ENCODE measurements around the gene DGCR2.

DGCR2 gene

DNA sequence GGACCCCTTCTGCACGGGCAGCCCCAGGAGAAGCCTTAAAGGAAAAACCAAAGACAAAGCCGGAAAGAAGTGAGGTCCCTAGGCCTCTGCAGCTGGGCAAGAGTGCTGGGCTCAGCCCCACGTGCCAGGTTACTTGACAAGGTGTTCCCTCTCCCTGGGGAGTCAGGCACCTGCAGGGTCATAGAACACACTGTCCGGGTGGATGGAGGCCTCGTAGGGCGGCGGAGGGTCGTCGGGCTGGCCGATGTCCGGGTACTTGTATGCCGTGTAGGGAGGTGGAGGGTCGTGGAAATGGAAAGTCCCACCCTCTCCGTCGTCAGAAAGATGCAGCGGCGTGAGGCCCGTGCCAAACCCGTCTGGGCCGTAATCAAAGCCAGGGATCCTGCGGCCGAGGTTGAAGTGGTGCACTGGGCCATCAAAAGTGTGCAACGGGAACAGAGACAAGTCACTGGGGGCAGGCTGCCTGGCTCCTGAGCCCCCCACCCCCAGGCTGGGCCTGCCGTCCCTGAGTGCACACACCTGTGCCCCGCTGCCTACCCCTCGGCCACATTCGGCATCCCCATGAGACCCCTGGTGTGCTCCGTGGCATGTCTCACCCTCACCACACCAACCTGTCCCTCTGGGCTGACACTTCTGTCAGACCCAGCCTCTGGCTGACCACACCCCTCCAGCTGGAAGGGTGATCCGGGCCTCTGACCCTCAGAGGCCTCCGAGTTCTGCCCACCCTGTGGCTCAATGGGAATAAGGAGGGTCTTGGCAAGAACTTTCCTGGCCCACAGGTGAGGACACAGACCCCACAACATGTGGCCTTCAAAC lies 81.1 kb downstream of the DGCR2 start:
- TF ChIP-seq EP300 (IDR thresholded peaks at IDR 0.05; ENCODE audit: borderline replicate concordance) (no peak), TCF12 (IDR thresholded peaks at IDR 0.05; ENCODE audit: low read depth) (no peak), TAF1 (IDR thresholded peaks at IDR 0.05; ENCODE audit: low read depth) (no peak), NFIC (IDR thresholded peaks at IDR 0.05) (no peak), YY1 (IDR thresholded peaks at IDR 0.05; ENCODE audit: low read depth) (no peak), CREB1 (IDR thresholded peaks at IDR 0.05; ENCODE audit: low read depth) (no peak), TEAD4 (IDR thresholded peaks at IDR 0.05) (no peak), CEBPB (IDR thresholded peaks at IDR 0.05) (no peak), ZBTB7A (IDR thresholded peaks at IDR 0.05; ENCODE audit: low read depth) (no peak), RAD21 (IDR thresholded peaks at IDR 0.05; ENCODE audit: low read depth) (no peak), EGR1 (IDR thresholded peaks at IDR 0.05) (no peak), FOXM1 (IDR thresholded peaks at IDR 0.05; ENCODE audit: borderline replicate concordance, low read depth) (no peak)
- TF ChIP-seq, protein P1, sequence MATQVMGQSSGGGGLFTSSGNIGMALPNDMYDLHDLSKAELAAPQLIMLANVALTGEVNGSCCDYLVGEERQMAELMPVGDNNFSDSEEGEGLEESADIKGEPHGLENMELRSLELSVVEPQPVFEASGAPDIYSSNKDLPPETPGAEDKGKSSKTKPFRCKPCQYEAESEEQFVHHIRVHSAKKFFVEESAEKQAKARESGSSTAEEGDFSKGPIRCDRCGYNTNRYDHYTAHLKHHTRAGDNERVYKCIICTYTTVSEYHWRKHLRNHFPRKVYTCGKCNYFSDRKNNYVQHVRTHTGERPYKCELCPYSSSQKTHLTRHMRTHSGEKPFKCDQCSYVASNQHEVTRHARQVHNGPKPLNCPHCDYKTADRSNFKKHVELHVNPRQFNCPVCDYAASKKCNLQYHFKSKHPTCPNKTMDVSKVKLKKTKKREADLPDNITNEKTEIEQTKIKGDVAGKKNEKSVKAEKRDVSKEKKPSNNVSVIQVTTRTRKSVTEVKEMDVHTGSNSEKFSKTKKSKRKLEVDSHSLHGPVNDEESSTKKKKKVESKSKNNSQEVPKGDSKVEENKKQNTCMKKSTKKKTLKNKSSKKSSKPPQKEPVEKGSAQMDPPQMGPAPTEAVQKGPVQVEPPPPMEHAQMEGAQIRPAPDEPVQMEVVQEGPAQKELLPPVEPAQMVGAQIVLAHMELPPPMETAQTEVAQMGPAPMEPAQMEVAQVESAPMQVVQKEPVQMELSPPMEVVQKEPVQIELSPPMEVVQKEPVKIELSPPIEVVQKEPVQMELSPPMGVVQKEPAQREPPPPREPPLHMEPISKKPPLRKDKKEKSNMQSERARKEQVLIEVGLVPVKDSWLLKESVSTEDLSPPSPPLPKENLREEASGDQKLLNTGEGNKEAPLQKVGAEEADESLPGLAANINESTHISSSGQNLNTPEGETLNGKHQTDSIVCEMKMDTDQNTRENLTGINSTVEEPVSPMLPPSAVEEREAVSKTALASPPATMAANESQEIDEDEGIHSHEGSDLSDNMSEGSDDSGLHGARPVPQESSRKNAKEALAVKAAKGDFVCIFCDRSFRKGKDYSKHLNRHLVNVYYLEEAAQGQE (IDR thresholded peaks at IDR 0.05; ENCODE audit: low read depth) = no peak
- TF ChIP-seq, protein P2, sequence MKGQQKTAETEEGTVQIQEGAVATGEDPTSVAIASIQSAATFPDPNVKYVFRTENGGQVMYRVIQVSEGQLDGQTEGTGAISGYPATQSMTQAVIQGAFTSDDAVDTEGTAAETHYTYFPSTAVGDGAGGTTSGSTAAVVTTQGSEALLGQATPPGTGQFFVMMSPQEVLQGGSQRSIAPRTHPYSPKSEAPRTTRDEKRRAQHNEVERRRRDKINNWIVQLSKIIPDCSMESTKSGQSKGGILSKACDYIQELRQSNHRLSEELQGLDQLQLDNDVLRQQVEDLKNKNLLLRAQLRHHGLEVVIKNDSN (IDR thresholded peaks at IDR 0.05) = no peak
- TF ChIP-seq, protein P3, sequence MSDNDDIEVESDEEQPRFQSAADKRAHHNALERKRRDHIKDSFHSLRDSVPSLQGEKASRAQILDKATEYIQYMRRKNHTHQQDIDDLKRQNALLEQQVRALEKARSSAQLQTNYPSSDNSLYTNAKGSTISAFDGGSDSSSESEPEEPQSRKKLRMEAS (IDR thresholded peaks at IDR 0.05) = no peak

DNA sequence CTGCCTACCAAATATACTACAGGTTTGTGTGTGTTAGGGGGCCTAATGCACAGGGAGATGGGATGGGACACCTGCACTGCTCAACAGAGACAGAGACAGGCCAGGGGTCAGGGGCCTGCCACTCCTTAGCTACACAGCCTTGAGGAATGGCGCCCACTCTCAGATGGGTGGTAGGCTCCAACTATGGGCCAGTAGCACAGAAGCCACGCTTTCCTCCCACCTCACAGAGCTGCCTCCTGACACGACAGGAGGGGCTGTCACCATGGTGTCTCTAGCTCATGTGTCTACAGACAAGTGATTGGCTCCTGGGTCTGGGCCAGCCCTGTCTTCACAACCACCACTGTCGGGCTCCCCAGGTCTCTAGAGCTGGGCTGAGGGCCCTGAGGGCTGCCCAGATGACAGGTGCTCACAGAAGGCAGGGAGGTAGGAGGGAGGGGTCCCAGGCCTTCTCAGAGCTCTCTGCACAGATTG lies 81.8 kb downstream of the DGCR2 start:
- no peak for TF ChIP-seq CEBPB (IDR thresholded peaks at IDR 0.05)
- no peak for TF ChIP-seq TEAD4 (IDR thresholded peaks at IDR 0.05)
- no peak for TF ChIP-seq TAF1 (IDR thresholded peaks at IDR 0.05; ENCODE audit: low read depth)
- TF ChIP-seq, protein P1 (IDR thresholded peaks at IDR 0.05; ENCODE audit: low read depth) = no peak
- TF ChIP-seq, protein P2 (IDR thresholded peaks at IDR 0.05) = no peak
- no peak for TF ChIP-seq EP300 (IDR thresholded peaks at IDR 0.05; ENCODE audit: borderline replicate concordance)
- TF ChIP-seq YY1 (IDR thresholded peaks at IDR 0.05; ENCODE audit: low read depth) = no peak
- TF ChIP-seq FOXM1 (IDR thresholded peaks at IDR 0.05; ENCODE audit: borderline replicate concordance, low read depth) = no peak
- TF ChIP-seq RAD21 (IDR thresholded peaks at IDR 0.05; ENCODE audit: low read depth) = no peak
- TF ChIP-seq NFIC (IDR thresholded peaks at IDR 0.05) = no peak
- no peak for TF ChIP-seq EGR1 (IDR thresholded peaks at IDR 0.05)
- no peak for TF ChIP-seq ZBTB7A (IDR thresholded peaks at IDR 0.05; ENCODE audit: low read depth)
- TF ChIP-seq CREB1 (IDR thresholded peaks at IDR 0.05; ENCODE audit: low read depth) = no peak
- TF ChIP-seq, protein P3 (IDR thresholded peaks at IDR 0.05) = no peak
- TF ChIP-seq TCF12 (IDR thresholded peaks at IDR 0.05; ENCODE audit: low read depth) = no peak

DNA sequence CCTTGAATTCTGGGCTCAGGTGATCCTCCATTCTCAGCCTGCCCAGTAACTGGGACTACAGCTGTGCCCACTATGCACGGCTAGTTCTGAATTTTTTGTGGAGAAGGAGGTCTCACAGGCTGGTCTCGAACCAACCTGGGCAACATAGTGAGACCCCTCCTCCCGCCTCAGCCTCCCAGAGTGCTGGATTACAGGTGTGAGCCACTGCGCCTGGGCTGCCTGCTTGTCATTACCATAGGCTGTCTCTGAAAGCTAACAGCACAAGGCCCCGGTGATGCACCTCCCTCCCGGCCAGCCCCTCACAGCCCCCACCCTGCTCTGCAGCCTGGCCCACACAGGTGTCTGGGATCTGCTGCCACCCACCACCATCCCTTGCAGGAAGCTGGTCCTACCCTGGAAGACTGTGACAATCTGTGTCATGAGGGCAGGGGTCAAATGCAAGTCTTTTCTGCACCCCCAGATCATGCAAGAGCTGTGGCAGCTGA lies 82.4 kb downstream of the DGCR2 start:
- TF ChIP-seq YY1 (IDR thresholded peaks at IDR 0.05; ENCODE audit: low read depth) (no peak), ZBTB7A (IDR thresholded peaks at IDR 0.05; ENCODE audit: low read depth) (no peak), CEBPB (IDR thresholded peaks at IDR 0.05) (no peak), RAD21 (IDR thresholded peaks at IDR 0.05; ENCODE audit: low read depth) (no peak)

DNA sequence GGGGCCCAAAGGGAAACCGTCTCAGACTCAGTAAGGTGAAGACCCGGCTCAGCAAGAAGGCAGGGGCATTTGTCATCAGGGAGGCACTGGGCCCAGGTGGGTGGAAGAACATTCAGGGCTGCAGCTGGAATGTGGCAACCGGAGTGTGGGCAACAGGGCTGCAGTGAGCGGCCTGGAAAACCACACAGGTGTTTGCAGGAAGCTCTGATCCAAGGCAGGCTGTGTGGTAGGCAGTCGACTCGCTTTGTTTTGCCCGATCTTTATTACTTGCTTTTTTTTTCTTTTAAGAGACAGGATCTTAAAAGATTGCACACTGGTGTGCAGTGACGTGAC lies 82.8 kb downstream of the DGCR2 start:
- TF ChIP-seq NFIC (IDR thresholded peaks at IDR 0.05) = no peak
- no peak for TF ChIP-seq CEBPB (IDR thresholded peaks at IDR 0.05)
- TF ChIP-seq FOXM1 (IDR thresholded peaks at IDR 0.05; ENCODE audit: borderline replicate concordance, low read depth) = no peak

DNA sequence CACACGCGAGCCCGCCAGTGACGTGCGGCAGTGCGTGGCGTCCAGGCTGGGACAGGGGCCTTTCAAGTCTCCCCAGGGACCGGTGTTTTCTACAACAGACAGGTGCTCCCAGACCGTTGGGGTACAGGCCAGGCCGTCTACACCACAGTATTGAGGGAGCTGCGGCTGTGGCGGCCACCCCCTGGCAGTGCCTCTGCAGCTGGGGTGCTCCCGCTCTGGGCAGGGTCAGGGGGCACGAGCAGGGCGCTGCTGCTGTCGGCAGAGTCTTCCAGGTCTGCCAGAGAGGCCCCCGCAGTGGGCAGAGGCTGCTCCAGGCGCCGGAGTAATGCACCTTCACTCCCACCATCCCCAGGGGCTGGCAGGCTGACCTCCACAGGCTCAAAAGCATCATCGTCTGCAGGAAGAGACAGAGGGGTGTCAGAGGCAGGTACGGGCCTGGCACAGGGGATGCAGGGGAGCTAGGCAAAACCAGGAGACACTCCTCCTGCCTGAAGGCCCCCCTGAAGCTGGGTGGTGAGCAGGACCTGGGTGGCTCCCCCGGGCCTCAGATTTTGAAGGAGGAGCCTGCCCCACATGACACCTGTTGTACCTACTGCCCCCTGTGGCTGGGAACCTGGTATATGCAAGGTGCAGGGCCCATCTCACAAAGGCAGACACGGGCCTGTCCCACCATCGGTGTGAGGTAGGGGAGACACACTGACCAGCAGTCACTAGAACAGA lies 83.3 kb downstream of the DGCR2 start:
- TF ChIP-seq, protein P3 (IDR thresholded peaks at IDR 0.05) = no peak
- TF ChIP-seq CEBPB (IDR thresholded peaks at IDR 0.05) = no peak
- no peak for TF ChIP-seq YY1 (IDR thresholded peaks at IDR 0.05; ENCODE audit: low read depth)
- TF ChIP-seq EGR1 (IDR thresholded peaks at IDR 0.05) = no peak
- TF ChIP-seq FOXM1 (IDR thresholded peaks at IDR 0.05; ENCODE audit: borderline replicate concordance, low read depth) = no peak
- TF ChIP-seq NFIC (IDR thresholded peaks at IDR 0.05) = no peak
- TF ChIP-seq ZBTB7A (IDR thresholded peaks at IDR 0.05; ENCODE audit: low read depth) = no peak
- no peak for TF ChIP-seq CREB1 (IDR thresholded peaks at IDR 0.05; ENCODE audit: low read depth)
- no peak for TF ChIP-seq TCF12 (IDR thresholded peaks at IDR 0.05; ENCODE audit: low read depth)
- TF ChIP-seq RAD21 (IDR thresholded peaks at IDR 0.05; ENCODE audit: low read depth) = no peak
- TF ChIP-seq, protein P2 (IDR thresholded peaks at IDR 0.05) = no peak
- no peak for TF ChIP-seq TEAD4 (IDR thresholded peaks at IDR 0.05)
- TF ChIP-seq EP300 (IDR thresholded peaks at IDR 0.05; ENCODE audit: borderline replicate concordance) = no peak
- TF ChIP-seq, protein P1 (IDR thresholded peaks at IDR 0.05; ENCODE audit: low read depth) = no peak
- TF ChIP-seq TAF1 (IDR thresholded peaks at IDR 0.05; ENCODE audit: low read depth) = no peak
